ENCODE data around the gene E2F6. TPM values are rescaled to one million over a fixed set of nuclear protein-coding genes. Genes with fewer than 3 reads are reported as not detected.
A peak's percentile ranks its signal among the peaks of the same experiment; 100 is the strongest.

Gene E2F6
- total and polyA plus RNA-seq, 2 of the 13 experiments (the other 11 are each of a cell fraction or from before 2014, with no cell fraction given), result 27.3 to 36.0 TPM

DNA sequence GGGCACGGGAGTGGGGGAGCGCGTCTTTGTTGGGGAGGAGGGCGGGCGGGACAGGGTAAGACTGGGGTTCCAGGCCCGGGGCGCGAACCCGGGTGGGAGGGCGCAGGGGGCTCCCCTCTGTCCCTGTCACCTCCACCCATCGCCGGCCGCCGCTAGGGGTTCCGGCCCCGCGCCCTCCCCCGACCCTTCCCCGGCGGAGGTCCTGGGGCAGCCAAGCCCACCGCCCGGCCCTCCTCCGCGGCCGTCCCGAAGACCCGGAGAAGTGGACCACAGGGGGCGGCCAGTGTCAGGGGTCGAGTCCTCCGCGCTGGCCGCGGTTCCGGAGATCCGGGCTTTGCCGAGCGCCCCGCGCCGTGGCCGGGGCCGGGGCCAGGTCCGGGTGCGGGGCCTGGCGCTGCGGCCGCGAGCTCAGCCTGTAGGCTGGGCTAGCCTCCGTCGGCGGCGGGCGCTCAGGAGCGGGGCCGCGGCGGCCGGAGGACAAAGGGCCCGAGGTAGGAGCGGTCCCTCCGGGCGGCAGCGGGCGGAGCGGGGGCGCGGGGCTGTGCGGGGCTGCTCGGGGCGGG, 16.6 kb upstream of the E2F6 start (continued):
- no peak for TF ChIP-seq SIX1 (CRISPR knock-in tag; IDR thresholded peaks at IDR 0.05; ENCODE audit: borderline replicate concordance)
- no peak for TF ChIP-seq ZNF296 (CRISPR knock-in tag; conservative IDR thresholded peaks at IDR 0.05)
- no peak for TF ChIP-seq CEBPB (IDR thresholded peaks at IDR 0.05; ENCODE audit: borderline replicate concordance, low read depth, low read length)
- no peak for TF ChIP-seq ZBTB42 (CRISPR knock-in tag; IDR thresholded peaks at IDR 0.05)
- TF ChIP-seq, protein P1, sequence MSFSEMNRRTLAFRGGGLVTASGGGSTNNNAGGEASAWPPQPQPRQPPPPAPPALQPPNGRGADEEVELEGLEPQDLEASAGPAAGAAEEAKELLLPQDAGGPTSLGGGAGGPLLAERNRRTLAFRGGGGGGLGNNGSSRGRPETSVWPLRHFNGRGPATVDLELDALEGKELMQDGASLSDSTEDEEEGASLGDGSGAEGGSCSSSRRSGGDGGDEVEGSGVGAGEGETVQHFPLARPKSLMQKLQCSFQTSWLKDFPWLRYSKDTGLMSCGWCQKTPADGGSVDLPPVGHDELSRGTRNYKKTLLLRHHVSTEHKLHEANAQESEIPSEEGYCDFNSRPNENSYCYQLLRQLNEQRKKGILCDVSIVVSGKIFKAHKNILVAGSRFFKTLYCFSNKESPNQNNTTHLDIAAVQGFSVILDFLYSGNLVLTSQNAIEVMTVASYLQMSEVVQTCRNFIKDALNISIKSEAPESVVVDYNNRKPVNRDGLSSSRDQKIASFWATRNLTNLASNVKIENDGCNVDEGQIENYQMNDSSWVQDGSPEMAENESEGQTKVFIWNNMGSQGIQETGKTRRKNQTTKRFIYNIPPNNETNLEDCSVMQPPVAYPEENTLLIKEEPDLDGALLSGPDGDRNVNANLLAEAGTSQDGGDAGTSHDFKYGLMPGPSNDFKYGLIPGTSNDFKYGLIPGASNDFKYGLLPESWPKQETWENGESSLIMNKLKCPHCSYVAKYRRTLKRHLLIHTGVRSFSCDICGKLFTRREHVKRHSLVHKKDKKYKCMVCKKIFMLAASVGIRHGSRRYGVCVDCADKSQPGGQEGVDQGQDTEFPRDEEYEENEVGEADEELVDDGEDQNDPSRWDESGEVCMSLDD (CRISPR knock-in tag; IDR thresholded peaks at IDR 0.05; ENCODE audit: borderline replicate concordance), result peak; percentile 59; the same call in 1 of the 2 replicates
- TF ChIP-seq, protein P2, sequence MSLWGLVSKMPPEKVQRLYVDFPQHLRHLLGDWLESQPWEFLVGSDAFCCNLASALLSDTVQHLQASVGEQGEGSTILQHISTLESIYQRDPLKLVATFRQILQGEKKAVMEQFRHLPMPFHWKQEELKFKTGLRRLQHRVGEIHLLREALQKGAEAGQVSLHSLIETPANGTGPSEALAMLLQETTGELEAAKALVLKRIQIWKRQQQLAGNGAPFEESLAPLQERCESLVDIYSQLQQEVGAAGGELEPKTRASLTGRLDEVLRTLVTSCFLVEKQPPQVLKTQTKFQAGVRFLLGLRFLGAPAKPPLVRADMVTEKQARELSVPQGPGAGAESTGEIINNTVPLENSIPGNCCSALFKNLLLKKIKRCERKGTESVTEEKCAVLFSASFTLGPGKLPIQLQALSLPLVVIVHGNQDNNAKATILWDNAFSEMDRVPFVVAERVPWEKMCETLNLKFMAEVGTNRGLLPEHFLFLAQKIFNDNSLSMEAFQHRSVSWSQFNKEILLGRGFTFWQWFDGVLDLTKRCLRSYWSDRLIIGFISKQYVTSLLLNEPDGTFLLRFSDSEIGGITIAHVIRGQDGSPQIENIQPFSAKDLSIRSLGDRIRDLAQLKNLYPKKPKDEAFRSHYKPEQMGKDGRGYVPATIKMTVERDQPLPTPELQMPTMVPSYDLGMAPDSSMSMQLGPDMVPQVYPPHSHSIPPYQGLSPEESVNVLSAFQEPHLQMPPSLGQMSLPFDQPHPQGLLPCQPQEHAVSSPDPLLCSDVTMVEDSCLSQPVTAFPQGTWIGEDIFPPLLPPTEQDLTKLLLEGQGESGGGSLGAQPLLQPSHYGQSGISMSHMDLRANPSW (CRISPR knock-in tag; IDR thresholded peaks at IDR 0.05; ENCODE audit: borderline replicate concordance), result no peak
- TF ChIP-seq, protein P3, sequence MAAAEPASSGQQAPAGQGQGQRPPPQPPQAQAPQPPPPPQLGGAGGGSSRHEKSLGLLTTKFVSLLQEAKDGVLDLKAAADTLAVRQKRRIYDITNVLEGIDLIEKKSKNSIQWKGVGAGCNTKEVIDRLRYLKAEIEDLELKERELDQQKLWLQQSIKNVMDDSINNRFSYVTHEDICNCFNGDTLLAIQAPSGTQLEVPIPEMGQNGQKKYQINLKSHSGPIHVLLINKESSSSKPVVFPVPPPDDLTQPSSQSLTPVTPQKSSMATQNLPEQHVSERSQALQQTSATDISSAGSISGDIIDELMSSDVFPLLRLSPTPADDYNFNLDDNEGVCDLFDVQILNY (CRISPR knock-in tag; conservative IDR thresholded peaks at IDR 0.05), result no peak
- no peak for TF ChIP-seq NAIF1 (CRISPR knock-in tag; IDR thresholded peaks at IDR 0.05; ENCODE audit: borderline replicate concordance)
- TF ChIP-seq ZNF546 (CRISPR knock-in tag; conservative IDR thresholded peaks at IDR 0.05), result no peak
- TF ChIP-seq, protein P4, sequence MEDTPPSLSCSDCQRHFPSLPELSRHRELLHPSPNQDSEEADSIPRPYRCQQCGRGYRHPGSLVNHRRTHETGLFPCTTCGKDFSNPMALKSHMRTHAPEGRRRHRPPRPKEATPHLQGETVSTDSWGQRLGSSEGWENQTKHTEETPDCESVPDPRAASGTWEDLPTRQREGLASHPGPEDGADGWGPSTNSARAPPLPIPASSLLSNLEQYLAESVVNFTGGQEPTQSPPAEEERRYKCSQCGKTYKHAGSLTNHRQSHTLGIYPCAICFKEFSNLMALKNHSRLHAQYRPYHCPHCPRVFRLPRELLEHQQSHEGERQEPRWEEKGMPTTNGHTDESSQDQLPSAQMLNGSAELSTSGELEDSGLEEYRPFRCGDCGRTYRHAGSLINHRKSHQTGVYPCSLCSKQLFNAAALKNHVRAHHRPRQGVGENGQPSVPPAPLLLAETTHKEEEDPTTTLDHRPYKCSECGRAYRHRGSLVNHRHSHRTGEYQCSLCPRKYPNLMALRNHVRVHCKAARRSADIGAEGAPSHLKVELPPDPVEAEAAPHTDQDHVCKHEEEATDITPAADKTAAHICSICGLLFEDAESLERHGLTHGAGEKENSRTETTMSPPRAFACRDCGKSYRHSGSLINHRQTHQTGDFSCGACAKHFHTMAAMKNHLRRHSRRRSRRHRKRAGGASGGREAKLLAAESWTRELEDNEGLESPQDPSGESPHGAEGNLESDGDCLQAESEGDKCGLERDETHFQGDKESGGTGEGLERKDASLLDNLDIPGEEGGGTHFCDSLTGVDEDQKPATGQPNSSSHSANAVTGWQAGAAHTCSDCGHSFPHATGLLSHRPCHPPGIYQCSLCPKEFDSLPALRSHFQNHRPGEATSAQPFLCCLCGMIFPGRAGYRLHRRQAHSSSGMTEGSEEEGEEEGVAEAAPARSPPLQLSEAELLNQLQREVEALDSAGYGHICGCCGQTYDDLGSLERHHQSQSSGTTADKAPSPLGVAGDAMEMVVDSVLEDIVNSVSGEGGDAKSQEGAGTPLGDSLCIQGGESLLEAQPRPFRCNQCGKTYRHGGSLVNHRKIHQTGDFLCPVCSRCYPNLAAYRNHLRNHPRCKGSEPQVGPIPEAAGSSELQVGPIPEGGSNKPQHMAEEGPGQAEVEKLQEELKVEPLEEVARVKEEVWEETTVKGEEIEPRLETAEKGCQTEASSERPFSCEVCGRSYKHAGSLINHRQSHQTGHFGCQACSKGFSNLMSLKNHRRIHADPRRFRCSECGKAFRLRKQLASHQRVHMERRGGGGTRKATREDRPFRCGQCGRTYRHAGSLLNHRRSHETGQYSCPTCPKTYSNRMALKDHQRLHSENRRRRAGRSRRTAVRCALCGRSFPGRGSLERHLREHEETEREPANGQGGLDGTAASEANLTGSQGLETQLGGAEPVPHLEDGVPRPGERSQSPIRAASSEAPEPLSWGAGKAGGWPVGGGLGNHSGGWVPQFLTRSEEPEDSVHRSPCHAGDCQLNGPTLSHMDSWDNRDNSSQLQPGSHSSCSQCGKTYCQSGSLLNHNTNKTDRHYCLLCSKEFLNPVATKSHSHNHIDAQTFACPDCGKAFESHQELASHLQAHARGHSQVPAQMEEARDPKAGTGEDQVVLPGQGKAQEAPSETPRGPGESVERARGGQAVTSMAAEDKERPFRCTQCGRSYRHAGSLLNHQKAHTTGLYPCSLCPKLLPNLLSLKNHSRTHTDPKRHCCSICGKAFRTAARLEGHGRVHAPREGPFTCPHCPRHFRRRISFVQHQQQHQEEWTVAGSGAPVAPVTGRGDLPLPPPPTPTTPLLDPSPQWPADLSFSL (CRISPR knock-in tag; IDR thresholded peaks at IDR 0.05), result no peak
- TF ChIP-seq DMAP1 (CRISPR knock-in tag; IDR thresholded peaks at IDR 0.05), result no peak
- TF ChIP-seq, protein P5, sequence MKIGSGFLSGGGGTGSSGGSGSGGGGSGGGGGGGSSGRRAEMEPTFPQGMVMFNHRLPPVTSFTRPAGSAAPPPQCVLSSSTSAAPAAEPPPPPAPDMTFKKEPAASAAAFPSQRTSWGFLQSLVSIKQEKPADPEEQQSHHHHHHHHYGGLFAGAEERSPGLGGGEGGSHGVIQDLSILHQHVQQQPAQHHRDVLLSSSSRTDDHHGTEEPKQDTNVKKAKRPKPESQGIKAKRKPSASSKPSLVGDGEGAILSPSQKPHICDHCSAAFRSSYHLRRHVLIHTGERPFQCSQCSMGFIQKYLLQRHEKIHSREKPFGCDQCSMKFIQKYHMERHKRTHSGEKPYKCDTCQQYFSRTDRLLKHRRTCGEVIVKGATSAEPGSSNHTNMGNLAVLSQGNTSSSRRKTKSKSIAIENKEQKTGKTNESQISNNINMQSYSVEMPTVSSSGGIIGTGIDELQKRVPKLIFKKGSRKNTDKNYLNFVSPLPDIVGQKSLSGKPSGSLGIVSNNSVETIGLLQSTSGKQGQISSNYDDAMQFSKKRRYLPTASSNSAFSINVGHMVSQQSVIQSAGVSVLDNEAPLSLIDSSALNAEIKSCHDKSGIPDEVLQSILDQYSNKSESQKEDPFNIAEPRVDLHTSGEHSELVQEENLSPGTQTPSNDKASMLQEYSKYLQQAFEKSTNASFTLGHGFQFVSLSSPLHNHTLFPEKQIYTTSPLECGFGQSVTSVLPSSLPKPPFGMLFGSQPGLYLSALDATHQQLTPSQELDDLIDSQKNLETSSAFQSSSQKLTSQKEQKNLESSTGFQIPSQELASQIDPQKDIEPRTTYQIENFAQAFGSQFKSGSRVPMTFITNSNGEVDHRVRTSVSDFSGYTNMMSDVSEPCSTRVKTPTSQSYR (CRISPR knock-in tag; IDR thresholded peaks at IDR 0.05; ENCODE audit: borderline replicate concordance), result no peak
- peak; percentile 84 for TF ChIP-seq TMF1 (CRISPR knock-in tag; IDR thresholded peaks at IDR 0.05; ENCODE audit: low read depth)

All from HepG2 (cell line).